ENCODE data around the gene FLCN.

FLCN gene

DNA sequence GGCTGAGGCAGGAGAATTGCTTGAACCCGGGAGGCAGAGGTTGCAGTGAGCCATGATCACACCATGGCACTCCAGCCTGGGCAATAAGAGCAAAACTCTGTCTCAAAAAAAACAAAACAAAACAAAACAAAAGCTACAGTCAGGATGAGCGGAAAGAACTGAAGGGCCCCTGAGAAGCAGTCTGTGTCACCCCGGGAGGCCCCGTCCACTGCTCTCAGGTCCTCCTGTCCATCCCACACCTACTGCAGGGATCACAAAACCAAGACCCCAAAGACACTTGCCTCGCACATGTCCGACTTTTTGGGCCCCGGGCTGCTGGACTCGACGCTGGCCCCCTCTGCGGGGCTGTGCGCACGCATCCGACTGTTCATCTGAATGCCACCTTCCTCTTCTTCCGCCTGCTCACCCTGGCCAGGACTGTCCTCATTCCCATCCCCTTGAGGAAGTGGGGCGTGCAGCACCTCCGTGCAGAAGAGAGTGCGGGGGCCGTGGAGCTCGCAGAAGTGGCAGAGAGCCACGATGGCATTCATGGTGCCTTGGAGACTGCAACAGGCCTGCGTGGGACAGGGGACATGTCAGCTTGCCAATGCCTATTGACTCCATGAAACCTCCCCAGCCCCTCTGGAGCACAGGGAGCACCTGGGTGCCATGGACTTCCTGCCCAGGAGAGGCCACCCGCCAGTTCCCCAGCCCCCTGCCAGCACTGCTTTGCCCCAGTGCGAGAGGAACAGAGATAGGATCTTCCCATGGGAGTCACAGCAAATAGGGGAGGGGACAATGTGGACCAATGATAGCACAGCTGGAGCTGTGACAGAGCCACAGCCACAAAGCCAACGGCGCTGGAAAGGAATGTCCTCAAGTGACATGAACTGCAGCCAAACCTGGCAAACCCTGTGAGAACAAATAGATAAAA, 9.1 kb downstream of the FLCN start:
- TF ChIP-seq, protein P1, sequence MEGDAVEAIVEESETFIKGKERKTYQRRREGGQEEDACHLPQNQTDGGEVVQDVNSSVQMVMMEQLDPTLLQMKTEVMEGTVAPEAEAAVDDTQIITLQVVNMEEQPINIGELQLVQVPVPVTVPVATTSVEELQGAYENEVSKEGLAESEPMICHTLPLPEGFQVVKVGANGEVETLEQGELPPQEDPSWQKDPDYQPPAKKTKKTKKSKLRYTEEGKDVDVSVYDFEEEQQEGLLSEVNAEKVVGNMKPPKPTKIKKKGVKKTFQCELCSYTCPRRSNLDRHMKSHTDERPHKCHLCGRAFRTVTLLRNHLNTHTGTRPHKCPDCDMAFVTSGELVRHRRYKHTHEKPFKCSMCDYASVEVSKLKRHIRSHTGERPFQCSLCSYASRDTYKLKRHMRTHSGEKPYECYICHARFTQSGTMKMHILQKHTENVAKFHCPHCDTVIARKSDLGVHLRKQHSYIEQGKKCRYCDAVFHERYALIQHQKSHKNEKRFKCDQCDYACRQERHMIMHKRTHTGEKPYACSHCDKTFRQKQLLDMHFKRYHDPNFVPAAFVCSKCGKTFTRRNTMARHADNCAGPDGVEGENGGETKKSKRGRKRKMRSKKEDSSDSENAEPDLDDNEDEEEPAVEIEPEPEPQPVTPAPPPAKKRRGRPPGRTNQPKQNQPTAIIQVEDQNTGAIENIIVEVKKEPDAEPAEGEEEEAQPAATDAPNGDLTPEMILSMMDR (conservative IDR thresholded peaks at IDR 0.05; ENCODE audit: low read length), result no peak
- no peak for DNase-seq (ENCODE audit: low read depth)
- no peak overlapping the region for H3K4me3 ChIP-seq (ENCODE audit: low read length)

DNA sequence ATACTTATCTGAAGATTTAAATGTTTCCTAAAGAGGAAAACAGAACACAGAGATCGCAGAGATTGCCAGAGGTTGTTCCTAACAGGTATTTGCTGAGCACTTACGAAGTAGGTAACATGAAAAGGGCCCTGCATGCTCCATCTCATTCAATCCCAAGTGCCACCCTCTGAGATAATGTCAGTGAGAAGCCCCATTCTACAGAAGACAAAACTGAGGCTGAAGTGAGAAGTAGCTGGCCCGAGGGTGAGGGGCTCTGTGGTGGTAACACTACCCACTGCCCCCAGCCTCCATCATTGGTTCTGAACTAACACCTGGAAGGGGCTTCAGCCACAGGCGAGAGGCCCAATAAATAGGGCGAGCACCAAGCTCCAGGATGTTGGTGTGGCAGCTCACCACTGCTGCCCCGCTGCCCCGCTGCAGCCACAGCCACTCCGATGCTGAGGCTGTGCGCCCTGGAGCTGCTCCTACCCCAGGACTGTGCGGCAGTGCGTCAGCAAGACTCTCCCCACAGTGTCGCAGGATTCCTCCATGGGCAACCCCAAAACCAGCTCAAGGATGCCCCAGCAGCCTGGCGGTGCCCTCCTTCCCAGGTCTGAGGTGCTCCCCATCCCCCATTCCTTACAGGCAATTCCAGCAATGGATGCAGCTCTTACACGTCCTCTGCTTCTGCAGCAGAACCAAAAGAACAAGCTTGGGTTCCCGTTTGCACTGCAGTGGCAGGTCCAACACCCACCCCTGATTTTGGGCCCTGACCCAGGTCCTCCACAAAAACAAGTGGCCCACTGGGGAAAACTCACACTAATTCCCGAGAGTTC, 10.3 kb downstream of the FLCN start:
- no peak overlapping the region for H3K4me3 ChIP-seq (ENCODE audit: low read length)
- TF ChIP-seq, protein P1 (conservative IDR thresholded peaks at IDR 0.05; ENCODE audit: low read length), result no peak
- no peak for DNase-seq (ENCODE audit: low read depth)

DNA sequence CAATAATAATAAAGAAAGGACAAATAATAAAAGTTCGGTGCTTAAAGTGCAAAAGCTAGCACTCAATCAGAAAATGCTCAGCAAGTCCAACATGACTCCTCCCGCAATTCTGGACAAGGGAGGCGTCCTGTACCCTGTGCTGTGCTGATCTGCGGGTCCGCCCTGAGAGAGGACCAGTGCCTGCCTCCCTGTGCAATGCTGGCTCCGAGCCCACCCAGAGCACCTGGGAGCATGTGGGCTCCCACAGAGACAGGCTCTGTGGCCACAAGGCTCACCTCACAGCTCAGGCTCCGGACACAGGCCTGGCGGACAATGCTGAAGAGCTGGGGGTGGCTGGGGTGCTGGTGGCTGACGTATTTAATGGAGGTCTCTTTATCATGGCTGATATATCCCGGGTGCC, 11.1 kb downstream of the FLCN start:
- no peak overlapping the region for H3K4me3 ChIP-seq (ENCODE audit: low read length)
- DNase-seq (ENCODE audit: low read depth), result no peak
- TF ChIP-seq, protein P1 (conservative IDR thresholded peaks at IDR 0.05; ENCODE audit: low read length), result no peak

DNA sequence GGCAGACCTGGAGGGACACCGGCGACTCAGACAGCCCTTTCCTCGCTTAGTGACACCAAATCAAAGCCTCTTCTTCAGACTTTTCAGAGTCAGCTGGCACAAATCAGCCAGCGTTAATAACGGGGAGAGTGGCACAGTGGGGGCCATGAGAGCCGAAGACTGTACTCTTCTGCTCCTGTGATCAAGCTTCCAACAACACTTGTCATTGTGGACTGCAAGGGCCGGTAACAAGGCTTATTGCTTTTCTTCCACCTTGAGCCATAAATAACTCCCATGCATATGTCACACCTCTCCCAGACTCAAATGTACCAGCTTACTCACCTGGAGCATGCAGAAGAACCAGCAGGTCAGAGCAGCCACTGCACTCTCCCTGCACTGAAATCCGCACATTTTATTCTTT, 12.8 kb downstream of the FLCN start:
- no peak for DNase-seq (ENCODE audit: low read depth)
- TF ChIP-seq, protein P1 (conservative IDR thresholded peaks at IDR 0.05; ENCODE audit: low read length), result no peak
- no peak overlapping the region for H3K4me3 ChIP-seq (ENCODE audit: low read length)

DNA sequence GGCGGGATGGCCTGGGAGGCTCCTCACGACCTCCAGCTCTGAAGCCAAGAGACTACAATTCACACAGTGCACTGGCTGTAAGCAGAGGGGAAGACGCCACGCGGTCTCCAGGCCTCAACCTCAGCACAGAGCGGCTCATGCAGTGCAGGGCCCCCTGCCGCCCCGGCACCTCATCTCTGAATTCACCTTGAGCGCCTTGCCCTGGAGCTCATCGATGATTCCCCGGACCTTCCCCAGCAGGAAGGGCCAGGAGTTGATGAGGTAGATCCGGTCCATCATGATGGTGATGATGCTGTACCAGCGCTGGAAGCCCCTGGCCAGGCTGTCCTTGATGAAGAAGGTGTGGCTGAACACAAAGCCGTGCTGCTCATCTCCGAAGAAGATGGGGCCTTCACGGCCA, 13.2 kb downstream of the FLCN start:
- TF ChIP-seq, protein P1 (conservative IDR thresholded peaks at IDR 0.05; ENCODE audit: low read length), result no peak

DNA sequence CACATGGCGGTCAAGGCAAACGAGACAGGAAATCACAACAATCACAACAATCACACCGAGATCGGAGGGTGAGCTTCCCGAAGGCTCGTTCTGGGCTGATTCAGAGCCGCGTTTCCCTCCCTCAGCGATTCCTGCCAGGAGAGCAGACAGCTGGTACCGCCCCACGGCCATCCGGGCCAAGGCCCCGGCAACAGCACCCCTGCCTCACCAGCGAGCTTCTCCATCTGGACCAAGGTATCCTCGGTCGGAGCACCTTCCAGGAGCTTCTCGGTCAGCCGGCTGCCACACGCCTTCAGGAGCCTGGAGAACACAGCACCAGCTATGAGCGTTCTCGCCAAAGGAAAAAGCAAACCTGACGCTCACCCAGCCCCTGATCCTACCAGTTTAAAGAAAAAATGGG, 15.6 kb downstream of the FLCN start:
- H3K4me3 ChIP-seq (ENCODE audit: low read length), result no peak overlapping the region
- TF ChIP-seq, protein P1 (conservative IDR thresholded peaks at IDR 0.05; ENCODE audit: low read length), result no peak
- DNase-seq (ENCODE audit: low read depth), result no peak

More for the DNA sequence above, 13.2 kb downstream of the FLCN start:
- H3K4me3 ChIP-seq (ENCODE audit: low read length), result no peak overlapping the region
- DNase-seq (ENCODE audit: low read depth), result no peak
